GM12892 (cell line): ENCODE data around the gene CALM3.

Source experiments
- POLR2A ChIP-seq: IDR thresholded peaks from 2 replicates; pipeline ENCODE4 v1.6.1; 2011; ENCODE audit warnings: low read depth, low read length, control low read depth
- POLR2AphosphoS5 ChIP-seq: IDR thresholded peaks from 2 replicates; pipeline ENCODE4 v1.6.1; 2011; ENCODE audit warnings: low read depth, low read length, control low read depth

DNA sequence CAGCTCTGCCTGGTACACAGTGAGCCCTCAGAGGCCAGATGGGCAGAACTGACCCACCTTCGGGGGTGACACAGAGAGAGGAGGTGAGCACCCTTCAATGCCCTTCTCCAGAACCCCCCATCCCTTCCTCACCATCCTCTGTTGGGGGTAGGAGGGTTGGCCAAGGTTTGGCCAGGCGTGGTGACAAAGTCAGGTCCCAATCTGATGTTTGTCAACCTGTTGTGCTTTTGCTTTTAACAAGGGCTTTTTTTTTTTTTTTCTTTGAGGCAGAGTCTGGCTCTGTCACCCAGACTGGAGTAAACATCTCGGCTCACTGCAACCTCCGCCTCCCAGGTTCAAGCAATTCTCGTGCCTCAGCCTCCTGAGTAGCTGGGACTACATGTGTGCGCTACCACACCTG lies 16.5 kb downstream of the CALM3 start:
- TF ChIP-seq POLR2A (no peak), POLR2AphosphoS5 (no peak)
